Medulla oblongata (tissue), 1 donor: ENCODE data around the gene RTP1.
A peak's percentile ranks its signal among the peaks of the same experiment; 100 is the strongest.
"Not testable (repeated sequence)": the region's sequence is repeated elsewhere in the genome, so short reads cannot be mapped to it uniquely, and the experiment has no call there.

Source experiments
- DNase-seq: peaks from one replicate; pipeline ENCODE4 v3.0.0-alpha.2; 2015; ENCODE audit errors: extremely low spot score

RTP1 gene

DNA sequence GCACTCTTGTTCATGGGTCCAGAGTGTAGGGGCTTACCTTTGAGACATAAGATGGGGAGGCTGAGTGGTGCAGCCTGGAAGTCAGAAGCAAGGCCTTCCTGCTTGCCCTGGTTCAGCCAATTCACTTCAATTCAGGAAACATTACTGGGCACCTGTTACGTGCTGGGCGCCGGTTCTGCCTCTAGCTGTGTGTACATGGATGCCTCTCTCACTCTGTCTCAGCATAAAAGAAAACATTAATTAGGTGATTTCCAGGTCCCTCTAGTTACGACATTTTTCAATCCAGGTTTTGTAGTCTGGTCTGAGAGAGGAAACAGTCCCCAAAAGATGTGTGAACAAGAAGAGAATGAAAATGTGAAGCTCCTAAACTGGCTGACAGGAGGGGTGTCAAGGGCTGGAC lies 1.2 kb downstream of the RTP1 start:
- DNase-seq = no peak

DNA sequence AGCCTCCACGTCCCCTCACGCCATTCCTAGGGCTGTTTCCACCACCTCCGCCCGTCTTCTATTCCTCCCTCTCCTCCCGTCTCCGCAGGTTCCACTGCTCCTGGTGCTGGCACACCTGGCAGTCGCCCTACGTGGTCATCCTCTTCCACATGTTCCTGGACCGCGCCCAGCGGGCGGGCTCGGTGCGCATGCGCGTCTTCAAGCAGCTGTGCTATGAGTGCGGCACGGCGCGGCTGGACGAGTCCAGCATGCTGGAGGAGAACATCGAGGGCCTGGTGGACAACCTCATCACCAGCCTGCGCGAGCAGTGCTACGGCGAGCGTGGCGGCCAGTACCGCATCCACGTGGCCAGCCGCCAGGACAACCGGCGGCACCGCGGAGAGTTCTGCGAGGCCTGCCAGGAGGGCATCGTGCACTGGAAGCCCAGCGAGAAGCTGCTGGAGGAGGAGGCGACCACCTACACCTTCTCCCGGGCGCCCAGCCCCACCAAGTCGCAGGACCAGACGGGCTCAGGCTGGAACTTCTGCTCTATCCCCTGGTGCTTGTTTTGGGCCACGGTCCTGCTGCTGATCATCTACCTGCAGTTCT lies 2.3 kb downstream of the RTP1 start:
- not testable (repeated sequence) for DNase-seq

DNA sequence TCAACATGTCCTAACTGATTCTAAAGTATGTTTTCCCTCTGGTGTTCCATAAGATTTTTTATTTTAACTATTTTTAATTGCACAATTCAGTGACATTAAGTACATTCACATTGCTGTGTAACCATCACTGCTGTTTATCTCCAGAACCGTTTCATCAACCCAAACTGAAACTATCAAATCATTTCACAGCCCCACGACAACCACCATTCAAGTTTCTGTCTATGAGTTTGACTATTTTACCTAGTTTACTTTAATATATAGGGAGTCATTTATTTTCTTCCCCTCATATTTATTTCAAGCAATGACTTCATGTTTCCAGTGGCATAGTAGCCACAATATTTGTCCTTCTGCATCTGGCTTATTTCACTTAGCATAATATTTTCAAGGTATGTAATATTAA lies 8.4 kb downstream of the RTP1 start:
- DNase-seq = no peak

DNA sequence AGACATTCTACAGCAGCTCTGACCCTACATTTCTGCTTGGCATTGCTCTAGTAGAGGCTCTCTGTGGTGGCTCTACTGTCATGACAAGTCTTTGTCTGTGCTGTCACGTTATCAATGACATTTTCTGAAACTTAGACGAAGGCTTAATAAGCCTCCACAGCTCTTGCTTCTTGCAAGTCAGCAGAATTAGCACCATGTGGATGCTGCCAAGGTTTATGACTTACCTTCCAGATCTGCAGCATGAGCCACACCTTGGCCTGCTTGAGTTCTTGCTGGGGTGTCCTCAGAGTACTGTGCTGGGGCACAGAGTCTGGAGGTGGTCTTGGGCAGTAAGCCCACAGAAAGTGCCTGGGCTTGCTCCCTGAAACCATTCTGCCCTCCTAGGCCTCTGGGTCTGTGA lies 9.8 kb downstream of the RTP1 start:
- DNase-seq = no peak

DNA sequence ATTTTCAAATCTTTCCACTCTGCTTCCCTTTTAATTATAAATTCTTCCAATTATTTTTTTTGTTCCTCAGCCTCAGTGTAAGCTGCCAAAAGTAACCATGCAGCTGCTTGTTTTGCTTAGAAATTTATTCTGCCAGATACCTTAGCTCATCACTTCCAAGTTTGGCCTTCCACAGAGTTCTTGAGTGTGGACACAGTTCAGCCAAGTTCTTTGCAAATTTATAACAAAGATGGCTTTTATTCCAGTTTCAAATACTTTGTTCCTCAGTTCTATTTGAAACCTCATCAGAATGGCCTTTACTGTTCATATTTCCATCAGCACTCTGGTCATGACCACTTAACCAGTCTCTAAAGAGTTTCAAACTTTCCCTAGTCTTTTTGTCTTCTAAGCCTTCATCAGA lies 10.3 kb downstream of the RTP1 start:
- peak; percentile 43 for DNase-seq

DNA sequence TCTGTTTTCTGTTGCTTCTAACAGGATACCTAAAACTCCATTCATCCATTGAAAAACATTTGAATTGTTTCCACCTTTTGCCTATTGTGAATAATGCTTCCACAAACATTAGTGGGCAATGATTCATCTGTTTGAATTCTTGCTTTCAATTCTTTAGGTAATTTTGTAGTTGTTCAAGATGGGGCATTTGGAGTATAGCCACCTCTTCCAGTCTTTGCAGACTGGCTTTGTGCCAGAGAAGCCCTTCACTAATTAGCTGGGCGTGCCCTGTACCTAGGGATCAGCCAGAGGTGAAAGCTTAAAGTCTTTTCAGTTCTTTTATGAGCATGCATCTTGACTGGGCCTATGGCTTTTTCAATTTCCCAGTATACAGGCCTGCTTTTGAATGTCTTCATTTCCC lies 10.9 kb downstream of the RTP1 start:
- no peak for DNase-seq

DNA sequence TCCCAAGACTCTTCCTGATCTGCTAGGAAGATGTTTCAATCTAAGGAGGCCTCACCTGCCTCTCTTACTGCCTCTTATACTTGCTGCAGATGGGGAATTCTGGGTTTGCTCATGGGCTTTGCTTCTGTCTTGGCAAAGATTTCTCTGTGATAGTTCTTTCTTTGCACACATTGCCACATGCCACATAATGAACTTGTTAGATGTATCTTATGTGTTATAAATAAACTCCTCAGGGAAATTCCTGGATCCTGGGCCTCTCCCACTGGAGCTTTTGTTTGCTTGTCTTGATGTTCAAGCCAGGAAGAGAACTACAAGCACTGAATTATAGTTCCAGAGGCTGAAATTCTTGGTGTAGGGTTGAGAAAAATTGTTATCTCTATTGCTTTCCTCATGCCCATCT lies 12.2 kb downstream of the RTP1 start:
- DNase-seq = no peak

DNA sequence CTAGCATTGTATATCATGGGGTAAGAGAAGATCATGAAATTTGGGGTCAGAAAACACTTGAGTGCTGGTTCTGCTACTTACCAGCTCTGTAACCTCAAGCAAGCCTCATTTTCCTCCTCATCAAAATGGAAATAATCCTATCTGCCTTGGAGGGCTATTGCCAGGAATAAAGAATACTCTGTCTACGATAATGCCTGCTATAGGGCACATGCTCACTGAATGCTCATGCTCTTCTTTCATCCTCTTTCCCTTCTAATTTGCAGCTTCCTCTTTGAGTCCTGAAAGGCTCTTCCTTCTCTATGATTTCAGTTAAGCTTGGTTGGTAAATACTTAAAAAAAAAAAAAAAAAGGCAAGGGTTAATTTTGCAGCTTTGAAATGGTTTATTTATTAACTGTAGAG lies 12.8 kb downstream of the RTP1 start:
- peak; percentile 21 for DNase-seq

DNA sequence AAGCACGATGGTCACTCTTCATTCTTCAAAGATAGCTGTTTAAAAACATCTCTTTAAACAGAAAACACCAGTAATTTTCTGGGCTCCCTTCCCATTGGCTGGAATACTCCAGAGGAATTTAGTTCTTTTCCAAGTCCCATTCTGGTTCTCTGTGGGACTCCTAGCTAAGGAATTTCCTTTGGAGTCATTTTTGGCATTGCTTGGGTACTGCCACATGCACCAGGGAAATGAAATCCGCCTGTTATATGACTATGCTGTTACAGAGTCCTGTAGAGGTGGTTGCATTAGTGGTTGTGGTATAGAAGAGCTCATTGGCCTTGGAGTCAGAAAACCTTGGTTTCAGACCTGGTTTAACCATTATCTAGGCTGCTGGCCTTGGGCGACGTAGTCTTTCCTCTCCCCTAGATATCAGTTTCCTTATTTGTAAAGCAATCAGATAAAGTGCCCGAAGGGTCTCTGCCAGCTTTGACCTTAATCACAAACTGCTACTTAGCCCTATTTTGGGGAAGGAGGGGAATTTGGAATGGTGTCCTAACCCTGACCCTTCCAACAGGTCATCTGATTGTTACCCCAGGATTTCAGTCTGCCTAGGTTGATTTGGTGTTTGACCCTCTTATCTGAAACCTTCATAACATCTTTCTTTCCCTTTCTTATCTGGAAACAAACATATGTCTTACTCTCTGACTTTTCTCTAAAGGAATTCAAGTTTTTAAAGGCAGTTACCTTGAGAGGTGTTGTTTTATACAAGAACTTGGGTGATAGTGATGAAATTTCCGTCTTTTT lies 13.4 kb downstream of the RTP1 start:
- peak; percentile 80 for DNase-seq

DNA sequence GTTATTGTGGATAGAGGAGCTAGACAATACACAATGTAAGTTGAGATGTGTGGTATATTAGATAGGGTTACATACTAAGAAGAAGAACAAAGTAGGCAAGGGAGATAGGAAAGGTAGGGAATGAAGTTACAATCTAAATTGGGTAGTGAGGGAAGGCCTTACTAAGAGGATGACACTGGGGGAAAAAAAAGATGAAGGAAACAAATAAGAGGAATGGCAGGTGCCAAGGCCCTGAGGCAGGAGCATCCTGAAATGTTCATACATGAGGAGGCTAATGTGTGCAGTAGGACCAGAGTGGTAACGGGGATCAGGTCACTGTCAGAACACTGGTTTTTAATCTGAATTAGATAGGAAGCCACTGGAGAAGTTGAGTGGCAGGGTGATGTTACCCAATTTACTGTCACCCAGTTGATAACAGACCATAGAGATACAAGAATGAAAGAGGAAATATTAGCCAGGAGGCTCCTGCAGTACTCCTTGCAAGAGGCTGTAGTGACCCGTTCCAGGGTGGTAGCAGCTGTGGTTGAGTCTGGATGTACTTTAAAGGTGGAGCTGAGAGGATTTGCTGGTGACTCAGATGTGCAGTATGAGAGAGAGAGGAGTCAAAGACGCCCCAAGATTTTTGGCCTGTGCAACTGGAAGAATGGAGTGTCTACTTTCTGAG lies 14.4 kb downstream of the RTP1 start:
- DNase-seq = no peak

DNA sequence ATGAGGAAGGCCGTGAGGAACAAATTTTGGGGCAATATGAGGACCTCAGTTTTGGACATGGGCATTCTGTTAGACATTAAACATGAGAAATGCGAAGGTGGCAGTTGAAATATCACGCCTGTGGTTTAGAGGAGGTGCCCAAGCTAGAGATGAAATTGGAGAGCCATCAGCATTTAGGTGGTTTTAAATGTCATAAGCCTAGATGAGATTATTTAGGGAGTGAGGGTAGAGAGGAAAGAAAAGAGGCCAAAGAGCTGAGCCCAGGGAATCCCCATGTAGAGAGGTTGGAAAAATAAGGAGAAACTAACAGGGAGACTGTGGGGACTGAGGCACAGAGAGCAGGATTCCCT lies 14.9 kb downstream of the RTP1 start:
- DNase-seq = no peak

DNA sequence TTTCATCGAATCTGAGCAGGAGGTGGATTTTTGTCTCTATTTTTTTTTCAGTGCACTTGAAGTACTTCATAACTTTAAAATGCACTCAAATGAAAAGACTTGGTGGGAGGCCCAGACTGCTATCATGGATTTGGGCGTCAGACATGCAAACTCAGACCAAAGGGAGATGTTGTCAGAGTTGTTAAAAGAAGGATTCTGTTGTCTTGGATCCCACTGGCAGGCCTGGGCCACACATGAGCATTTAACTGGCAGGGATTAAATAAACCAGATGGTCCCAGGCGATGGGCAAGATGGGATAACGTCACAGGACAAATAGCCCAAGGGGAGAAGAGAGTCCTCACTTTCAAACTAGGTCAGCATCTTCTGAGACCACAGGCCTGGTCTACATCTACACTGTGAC lies 15.4 kb downstream of the RTP1 start:
- DNase-seq = peak; percentile 77

DNA sequence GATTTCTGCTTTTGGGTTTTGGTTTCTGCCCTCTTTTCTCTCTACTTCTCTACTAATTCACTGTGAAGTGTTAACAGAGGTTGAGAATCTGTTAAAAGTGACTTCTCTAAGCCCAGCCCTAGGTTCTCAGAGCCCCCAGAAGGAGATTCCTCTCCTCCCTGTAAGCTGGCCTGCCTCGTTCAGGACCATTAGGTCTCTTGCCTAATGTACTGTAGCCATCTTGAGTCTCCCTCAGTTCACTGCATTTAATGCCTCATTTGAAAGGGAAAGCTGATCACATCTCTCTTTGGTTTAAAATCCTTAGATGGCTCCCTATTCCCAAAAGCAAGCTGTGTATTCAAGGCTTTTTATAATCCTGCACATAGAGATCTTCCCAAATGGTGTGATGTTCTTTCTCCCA lies 16.3 kb downstream of the RTP1 start:
- no peak for DNase-seq

DNA sequence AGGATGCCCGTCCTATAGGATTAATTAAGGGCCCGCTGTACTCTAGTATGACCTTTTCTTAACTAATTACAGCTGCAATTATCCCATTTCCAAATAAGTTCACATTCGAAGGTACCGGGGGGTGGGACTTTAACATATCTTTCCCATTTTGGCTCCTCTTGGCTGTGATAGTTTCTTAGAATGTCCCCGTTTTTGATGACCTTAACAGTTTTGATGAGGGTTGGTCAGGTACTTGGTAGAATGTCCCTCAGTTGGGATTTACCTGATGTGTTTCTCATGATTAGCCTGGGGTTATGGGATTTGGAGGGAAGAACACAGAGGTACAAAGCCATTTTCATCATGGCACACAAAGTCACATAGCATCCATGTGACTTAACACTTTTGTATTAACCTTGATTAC lies 18.2 kb downstream of the RTP1 start:
- no peak for DNase-seq

DNA sequence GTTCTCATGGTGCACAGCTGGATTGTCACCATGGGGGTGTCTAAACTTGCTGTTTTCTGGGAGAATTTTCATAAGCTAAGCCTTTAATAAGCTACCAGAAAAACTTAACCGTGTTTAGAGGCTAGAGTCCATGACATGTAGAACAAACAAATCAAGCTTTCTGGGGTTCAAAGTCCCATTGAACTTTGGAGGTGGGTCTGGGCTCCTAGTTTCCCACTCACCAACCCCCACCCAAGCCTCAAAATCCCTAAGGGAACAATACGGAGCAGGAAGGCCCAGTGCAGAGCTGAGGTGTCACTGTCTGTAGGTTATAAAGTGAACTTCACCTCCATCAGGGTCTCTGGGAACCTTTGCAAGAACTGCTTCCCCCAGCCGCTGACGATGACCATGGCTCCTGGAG lies 25.5 kb downstream of the RTP1 start:
- DNase-seq = no peak

DNA sequence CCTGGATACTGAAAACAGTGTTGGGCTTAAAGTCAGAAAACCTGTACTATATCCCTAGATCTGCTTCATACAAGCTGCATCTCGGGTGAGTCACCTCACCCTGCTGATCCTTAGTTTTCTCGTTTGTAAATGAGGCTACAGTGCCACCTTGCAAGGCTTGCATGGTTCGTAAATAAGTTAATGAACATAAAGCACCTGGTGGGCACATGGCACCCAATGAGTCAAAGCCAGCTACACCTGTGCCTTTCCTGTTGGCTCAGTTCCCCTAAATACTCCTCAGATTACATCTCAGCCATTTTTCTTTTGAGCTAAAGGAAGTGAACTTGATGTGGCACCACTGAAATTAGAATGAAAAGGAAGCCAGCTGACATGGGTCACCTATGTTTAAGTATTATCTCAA lies 26.5 kb downstream of the RTP1 start:
- no peak for DNase-seq

DNA sequence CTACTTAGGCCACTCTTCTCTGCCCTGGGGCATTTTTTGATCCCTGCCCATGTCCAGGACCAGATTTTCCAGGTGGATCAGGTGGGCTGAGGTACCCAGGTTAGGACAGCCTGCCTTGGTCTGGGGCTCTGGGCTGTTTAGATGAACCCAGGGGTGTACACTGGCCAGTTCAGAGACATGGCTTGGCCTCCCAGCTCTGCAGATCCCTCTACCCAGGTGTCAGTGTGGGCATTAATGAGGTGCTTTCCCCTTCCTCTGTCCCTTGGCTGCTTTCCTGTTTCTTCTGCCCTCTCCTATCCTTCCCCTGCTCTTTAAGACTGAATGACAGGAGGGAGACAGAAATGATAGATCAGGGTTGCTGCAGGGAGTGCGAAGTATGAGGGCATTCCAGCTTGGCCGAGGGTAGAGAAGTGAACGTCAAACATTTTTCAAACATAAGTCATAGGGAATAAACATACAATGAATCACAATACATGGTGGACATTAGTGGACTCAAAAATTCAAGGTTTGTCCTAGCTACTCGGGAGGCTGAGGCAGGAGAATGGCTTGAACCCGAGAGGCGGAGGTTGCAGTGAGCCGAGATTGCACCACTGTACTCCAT lies 30.5 kb downstream of the RTP1 start:
- no peak for DNase-seq

DNA sequence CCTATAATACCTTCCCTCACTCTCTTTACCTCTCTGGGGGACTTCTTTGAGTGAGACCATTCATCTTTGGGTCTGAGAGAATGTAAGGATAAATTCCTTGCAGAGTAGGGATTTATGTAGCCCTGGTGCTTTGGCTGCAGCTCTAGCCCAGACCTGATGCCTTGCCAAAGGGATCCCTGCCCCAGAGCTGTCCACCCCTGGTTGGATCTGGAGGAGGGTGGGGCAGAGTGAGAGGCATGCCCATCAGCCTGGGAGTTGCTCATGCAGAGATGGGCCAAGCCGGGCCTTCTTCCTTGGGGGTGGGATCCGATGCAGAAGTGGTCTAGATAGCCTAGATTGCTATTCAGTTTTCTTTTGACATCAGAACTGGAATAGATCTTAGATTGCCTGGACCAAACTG lies 31.5 kb downstream of the RTP1 start:
- no peak for DNase-seq

DNA sequence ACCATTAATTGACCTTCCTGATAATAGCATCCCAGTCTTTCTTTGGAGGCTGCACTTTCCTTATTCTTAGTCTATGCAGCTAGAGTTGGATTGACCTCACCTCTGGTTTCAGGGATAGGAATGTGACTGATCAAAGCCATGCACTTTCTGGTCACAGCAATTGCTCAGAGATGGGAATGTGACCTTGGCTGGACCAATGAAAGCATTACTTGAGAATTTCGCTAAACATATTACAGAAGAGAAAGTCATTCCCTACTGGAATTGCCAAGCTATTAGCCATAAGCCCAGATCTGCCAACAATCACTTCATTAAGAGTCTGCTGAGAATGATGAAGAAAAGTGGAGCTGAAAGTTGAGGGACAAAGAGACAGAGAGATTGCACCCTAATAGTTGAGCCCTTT lies 32.7 kb downstream of the RTP1 start:
- DNase-seq = no peak

DNA sequence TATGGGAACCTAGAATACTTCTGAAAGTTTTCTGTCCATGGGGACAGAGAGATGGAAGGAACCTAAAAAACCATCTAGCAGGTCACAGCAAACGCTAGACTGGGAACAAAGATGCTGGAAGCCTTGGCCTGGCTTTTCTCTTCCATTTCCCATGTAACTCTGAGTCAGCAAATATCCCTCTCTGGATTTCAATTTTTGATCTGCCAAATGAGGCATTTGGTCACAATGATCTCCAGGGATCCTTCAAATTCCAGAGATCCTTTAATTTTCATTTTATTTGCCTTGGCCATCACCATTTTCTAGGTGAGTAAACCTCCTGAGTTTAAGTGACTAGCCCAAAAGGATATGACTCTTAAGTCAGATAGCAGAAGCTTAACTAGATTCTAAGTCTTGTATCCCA lies 39.7 kb downstream of the RTP1 start:
- DNase-seq = no peak

DNA sequence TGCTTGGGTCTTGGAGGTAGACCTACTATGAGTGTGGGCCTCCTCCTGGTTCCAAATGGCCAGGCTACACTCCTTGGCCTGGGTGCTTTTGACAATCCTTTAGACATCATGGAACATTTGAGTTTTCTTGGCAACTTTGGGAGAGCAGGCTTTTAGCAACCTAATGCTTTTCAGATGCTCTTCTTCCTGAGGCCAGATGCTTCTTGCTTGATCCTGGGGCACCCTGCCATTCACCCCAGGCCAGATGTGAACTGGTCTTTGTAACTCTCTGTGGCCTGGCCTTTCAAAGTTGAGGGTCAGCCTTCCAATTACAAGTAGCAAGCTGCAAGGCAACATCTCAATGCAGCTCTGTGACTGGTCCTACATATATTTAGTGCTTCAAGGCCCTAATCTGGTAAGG lies 40.5 kb downstream of the RTP1 start:
- DNase-seq = no peak

DNA sequence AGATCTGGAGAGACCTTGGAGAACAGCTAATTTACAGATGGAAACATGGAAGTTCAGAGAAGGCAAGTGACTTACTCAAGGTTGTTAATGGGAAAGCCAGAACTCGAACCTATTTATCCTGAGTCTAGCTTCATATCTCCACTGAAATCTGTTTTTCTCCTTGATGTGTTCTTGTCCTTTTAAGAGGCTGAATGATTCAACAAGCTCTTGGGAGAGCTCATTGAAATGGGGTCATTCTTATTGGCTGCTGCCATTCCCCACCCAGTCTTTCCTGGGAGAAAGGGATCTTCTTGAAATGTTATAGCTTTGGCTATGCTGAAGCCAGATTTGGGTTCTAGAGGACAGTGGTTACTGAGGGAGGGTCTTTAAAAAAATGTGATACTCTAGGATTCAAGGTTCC lies 41.0 kb downstream of the RTP1 start:
- no peak for DNase-seq

DNA sequence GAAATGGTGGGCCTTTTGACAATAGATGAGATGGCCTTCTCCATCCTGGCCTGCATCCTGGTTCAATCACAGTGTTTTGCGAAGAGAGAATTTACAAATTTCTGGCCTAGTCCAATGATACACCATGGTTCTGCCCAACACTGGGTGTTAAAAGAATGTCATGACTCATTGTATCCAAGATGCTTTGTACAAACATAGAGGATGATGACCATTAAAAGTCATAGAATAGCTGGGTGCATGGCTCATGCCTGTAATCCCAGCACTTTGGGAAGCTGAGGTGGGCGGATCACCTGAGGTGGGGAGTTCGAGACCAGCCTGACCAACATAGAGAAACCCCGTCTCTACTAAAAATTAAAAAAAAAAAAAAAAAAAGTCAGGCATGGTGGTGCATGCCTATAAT lies 41.5 kb downstream of the RTP1 start:
- not testable (repeated sequence) for DNase-seq
